ENCODE measurements around the gene SLC23A1.

DNA sequence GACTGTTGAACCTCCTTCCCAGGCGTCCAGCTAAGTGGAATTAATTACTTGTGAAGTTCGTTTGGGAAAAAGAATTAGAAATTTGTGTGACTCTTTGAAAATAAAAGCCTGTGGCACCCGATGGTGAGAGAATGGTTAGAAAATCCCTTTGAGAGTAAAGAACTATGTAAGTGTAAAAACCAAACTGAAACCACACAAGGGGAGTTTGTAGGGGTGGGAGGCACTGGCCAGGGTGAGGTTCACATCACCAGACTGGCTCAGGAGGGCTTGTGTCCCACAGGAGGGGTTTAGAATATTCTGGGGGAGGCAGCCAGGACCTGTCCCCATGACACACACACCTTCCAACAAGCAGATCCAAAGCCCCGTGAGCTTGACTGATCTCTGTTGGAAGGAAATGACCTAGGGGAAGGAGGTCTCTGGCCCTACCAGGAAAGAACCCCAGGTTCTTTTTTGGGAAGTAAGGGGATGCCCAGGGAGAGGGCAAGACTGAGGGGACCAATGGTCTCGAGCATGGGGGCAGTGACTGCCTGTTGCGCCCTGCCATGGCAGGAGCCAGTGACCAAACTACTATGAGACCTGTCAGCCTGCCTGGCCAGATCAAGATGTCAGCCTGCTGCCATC lies 16.5 kb upstream of the SLC23A1 start:
- TF ChIP-seq, protein P1, sequence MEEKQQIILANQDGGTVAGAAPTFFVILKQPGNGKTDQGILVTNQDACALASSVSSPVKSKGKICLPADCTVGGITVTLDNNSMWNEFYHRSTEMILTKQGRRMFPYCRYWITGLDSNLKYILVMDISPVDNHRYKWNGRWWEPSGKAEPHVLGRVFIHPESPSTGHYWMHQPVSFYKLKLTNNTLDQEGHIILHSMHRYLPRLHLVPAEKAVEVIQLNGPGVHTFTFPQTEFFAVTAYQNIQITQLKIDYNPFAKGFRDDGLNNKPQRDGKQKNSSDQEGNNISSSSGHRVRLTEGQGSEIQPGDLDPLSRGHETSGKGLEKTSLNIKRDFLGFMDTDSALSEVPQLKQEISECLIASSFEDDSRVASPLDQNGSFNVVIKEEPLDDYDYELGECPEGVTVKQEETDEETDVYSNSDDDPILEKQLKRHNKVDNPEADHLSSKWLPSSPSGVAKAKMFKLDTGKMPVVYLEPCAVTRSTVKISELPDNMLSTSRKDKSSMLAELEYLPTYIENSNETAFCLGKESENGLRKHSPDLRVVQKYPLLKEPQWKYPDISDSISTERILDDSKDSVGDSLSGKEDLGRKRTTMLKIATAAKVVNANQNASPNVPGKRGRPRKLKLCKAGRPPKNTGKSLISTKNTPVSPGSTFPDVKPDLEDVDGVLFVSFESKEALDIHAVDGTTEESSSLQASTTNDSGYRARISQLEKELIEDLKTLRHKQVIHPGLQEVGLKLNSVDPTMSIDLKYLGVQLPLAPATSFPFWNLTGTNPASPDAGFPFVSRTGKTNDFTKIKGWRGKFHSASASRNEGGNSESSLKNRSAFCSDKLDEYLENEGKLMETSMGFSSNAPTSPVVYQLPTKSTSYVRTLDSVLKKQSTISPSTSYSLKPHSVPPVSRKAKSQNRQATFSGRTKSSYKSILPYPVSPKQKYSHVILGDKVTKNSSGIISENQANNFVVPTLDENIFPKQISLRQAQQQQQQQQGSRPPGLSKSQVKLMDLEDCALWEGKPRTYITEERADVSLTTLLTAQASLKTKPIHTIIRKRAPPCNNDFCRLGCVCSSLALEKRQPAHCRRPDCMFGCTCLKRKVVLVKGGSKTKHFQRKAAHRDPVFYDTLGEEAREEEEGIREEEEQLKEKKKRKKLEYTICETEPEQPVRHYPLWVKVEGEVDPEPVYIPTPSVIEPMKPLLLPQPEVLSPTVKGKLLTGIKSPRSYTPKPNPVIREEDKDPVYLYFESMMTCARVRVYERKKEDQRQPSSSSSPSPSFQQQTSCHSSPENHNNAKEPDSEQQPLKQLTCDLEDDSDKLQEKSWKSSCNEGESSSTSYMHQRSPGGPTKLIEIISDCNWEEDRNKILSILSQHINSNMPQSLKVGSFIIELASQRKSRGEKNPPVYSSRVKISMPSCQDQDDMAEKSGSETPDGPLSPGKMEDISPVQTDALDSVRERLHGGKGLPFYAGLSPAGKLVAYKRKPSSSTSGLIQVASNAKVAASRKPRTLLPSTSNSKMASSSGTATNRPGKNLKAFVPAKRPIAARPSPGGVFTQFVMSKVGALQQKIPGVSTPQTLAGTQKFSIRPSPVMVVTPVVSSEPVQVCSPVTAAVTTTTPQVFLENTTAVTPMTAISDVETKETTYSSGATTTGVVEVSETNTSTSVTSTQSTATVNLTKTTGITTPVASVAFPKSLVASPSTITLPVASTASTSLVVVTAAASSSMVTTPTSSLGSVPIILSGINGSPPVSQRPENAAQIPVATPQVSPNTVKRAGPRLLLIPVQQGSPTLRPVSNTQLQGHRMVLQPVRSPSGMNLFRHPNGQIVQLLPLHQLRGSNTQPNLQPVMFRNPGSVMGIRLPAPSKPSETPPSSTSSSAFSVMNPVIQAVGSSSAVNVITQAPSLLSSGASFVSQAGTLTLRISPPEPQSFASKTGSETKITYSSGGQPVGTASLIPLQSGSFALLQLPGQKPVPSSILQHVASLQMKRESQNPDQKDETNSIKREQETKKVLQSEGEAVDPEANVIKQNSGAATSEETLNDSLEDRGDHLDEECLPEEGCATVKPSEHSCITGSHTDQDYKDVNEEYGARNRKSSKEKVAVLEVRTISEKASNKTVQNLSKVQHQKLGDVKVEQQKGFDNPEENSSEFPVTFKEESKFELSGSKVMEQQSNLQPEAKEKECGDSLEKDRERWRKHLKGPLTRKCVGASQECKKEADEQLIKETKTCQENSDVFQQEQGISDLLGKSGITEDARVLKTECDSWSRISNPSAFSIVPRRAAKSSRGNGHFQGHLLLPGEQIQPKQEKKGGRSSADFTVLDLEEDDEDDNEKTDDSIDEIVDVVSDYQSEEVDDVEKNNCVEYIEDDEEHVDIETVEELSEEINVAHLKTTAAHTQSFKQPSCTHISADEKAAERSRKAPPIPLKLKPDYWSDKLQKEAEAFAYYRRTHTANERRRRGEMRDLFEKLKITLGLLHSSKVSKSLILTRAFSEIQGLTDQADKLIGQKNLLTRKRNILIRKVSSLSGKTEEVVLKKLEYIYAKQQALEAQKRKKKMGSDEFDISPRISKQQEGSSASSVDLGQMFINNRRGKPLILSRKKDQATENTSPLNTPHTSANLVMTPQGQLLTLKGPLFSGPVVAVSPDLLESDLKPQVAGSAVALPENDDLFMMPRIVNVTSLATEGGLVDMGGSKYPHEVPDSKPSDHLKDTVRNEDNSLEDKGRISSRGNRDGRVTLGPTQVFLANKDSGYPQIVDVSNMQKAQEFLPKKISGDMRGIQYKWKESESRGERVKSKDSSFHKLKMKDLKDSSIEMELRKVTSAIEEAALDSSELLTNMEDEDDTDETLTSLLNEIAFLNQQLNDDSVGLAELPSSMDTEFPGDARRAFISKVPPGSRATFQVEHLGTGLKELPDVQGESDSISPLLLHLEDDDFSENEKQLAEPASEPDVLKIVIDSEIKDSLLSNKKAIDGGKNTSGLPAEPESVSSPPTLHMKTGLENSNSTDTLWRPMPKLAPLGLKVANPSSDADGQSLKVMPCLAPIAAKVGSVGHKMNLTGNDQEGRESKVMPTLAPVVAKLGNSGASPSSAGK (IDR thresholded peaks at IDR 0.05) = no peak
- TF ChIP-seq POLR2AphosphoS2 (IDR thresholded peaks at IDR 0.05; ENCODE audit: low read length) = no peak
- no peak for TF ChIP-seq POLR2A (conservative IDR thresholded peaks at IDR 0.05)
- TF ChIP-seq HMG20B (CRISPR knock-in tag; IDR thresholded peaks at IDR 0.05) = no peak
- TF ChIP-seq, protein P2, sequence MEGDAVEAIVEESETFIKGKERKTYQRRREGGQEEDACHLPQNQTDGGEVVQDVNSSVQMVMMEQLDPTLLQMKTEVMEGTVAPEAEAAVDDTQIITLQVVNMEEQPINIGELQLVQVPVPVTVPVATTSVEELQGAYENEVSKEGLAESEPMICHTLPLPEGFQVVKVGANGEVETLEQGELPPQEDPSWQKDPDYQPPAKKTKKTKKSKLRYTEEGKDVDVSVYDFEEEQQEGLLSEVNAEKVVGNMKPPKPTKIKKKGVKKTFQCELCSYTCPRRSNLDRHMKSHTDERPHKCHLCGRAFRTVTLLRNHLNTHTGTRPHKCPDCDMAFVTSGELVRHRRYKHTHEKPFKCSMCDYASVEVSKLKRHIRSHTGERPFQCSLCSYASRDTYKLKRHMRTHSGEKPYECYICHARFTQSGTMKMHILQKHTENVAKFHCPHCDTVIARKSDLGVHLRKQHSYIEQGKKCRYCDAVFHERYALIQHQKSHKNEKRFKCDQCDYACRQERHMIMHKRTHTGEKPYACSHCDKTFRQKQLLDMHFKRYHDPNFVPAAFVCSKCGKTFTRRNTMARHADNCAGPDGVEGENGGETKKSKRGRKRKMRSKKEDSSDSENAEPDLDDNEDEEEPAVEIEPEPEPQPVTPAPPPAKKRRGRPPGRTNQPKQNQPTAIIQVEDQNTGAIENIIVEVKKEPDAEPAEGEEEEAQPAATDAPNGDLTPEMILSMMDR (IDR thresholded peaks at IDR 0.05 in 2 of 3, conservative IDR thresholded peaks at IDR 0.05 in 1 of 3; ENCODE audit: insufficient read depth in 2 of 3, low read depth in 1 of 3, low read length in 3 of 3) = no peak
- TF ChIP-seq CHD1 (IDR thresholded peaks at IDR 0.05; ENCODE audit: low read length) = no peak
- TF ChIP-seq CREBBP (IDR thresholded peaks at IDR 0.05; ENCODE audit: low read depth, low read length) = no peak
- no peak for TF ChIP-seq RAD21 (CRISPR knock-in tag; conservative IDR thresholded peaks at IDR 0.05 in 1 of 2, IDR thresholded peaks at IDR 0.05 in 1 of 2)
- TF ChIP-seq CREM (IDR thresholded peaks at IDR 0.05; ENCODE audit: low read depth) = no peak
